Urinary bladder (tissue), 4 donors: Measurements from ENCODE around the gene IDH3B. TPM values are rescaled to one million over a fixed set of nuclear protein-coding genes. Genes with fewer than 3 reads are reported as not detected.

Source experiments
- DNase-seq: peaks from one replicate; pipeline ENCODE4 v3.0.0-alpha.2; 2015; ENCODE audit errors: extremely low spot score
- H3K27ac ChIP-seq: one replicate; pipeline ENCODE4 v1.5.1; 2013; ENCODE audit warnings: low read depth, mild to moderate bottlenecking, moderate library complexity
- H3K36me3 ChIP-seq: one replicate; pipeline ENCODE4 v1.6.1; 2013; ENCODE audit warnings: mild to moderate bottlenecking, moderate library complexity; ENCODE audit not compliant: insufficient read depth
- H3K4me1 ChIP-seq: one replicate; pipeline ENCODE4 v1.6.1; 2013; ENCODE audit warnings: mild to moderate bottlenecking, moderate library complexity; ENCODE audit not compliant: insufficient read depth
- H3K4me3 ChIP-seq: one replicate; pipeline ENCODE4 v1.5.1; 2013; ENCODE audit warnings: low read depth, low read length
- WGBS: extraction: QIAGEN DNeasy Blood & Tissue Kit; methylation state at CpG from one replicate; pipeline ENCODE4 v1.1.7; 2013; 5-methylcytosine and 5-hydroxymethylcytosine counted together
- polyA plus RNA-seq: library from polyadenylated mRNA; stranded (reverse); fragments of 200-250 nt; gene quantifications from one replicate; pipeline ENCODE4 v1.2.3, GENCODE V29; 2013
- total RNA-seq: library from RNA; depleted of rRNA; stranded (reverse); fragments of >200 nt; gene quantifications from one replicate; pipeline ENCODE4 v1.2.3, GENCODE V29; 2014
- donor health status: healthy with polysubstance abuse.
- donor health status: healthy.

IDH3B gene
- total and polyA plus RNA-seq, 2 donors, result 44.5 to 102 TPM

DNA sequence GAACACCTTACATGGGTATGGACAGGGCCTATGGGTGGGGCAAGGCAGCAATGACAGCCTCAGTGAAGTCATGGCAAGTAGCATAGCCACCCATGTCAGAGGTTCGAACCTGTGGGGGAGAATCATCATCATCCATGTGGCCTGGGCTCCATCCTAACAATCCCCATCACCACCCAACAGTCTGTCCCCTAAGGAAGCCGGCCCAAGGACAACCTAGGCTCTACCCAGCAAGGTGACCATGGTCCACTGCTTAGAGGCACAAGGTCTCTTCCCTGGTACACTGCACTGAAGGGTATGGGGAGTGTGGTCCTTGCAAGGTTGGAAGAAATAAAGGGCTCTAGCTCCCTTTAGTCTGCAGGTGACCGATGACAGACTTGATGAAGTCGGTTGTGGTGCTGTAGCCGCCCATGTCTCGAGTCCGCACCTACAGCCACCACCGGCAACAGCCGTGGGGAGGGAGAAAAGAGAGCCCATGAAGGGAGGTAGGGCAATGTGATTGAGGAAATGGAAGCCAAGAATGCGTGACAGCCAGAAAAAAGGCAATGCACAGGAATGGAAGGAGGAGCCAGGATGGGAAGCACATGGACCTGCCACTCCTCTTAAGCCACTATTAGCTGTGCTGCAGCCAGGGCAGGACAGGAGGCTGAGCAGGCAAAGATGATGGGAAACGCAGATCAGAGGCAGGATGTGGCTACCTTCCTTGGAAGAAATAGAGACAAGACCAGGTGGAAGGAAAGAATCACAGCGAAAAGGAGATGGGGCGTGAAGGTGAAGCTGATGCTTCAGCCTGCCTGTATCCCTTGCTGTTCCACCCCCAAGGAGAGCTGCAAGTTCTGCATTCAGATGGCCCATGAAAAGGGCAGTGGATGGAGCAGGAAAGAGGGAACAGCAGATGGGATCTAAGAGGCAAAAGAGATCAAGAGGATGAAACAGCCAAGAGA is 5.3 kb downstream of the IDH3B start:
- H3K27ac ChIP-seq, result no peak overlapping the region
- no peaks in the 10 kb centered on the region for H3K4me1 ChIP-seq
- no peak for DNase-seq
- 74% methylated on average over 13 of the region's 13 CpGs for WGBS
- H3K4me3 ChIP-seq, result no peak overlapping the region
- peaks cover 10% of the 10 kb centered on the region for H3K36me3 ChIP-seq

DNA sequence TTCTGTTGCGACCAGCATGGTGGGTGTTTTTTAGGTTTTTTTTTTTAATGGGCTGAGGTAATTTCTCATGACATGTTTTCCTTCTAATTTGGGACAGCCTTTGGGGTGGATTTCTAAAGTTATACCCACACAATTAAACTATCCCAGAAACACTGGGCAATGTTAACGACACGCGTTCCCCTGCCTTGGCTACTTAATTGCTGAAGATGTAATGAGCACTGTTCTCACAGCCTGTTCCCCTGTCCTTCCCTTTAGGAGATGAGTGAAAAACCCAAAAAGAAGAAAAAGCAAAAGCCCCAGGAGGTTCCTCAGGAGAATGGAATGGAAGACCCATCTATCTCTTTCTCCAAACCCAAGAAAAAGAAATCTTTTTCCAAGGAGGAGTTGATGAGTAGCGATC is 6.3 kb downstream of the IDH3B start:
- no peak overlapping the region for H3K4me3 ChIP-seq
- no peak for DNase-seq
- 90% methylated on average over 5 of the region's 5 CpGs for WGBS
- H3K27ac ChIP-seq, result no peak overlapping the region
- no peaks in the 10 kb centered on the region for H3K4me1 ChIP-seq
- H3K36me3 ChIP-seq, result peaks cover 10% of the 10 kb centered on the region

DNA sequence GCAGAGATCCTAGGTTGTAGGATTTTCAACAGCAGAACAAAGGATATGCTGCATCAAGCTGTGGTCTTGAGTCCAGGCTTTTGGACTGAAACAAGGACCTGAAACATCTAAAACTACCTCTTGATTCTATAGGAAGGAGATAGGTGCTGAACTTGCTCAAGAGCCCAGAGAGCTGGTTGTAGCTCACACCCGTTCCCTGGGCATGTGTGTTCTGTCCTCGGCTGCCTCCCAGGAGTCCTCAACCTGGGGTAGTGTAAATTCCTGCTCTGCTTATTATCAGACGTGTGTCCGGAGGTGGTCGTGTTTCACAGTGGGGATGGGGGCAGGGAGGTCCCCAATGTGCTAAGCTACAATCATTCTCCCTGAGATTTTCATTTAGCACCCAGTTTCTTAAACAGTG is 6.8 kb downstream of the IDH3B start:
- DNase-seq, result no peak
- no peaks in the 10 kb centered on the region for H3K4me1 ChIP-seq
- WGBS, result 67% methylated on average over 5 of the region's 5 CpGs
- no peak overlapping the region for H3K27ac ChIP-seq
- peaks cover 10% of the 10 kb centered on the region for H3K36me3 ChIP-seq
- H3K4me3 ChIP-seq, result no peak overlapping the region

DNA sequence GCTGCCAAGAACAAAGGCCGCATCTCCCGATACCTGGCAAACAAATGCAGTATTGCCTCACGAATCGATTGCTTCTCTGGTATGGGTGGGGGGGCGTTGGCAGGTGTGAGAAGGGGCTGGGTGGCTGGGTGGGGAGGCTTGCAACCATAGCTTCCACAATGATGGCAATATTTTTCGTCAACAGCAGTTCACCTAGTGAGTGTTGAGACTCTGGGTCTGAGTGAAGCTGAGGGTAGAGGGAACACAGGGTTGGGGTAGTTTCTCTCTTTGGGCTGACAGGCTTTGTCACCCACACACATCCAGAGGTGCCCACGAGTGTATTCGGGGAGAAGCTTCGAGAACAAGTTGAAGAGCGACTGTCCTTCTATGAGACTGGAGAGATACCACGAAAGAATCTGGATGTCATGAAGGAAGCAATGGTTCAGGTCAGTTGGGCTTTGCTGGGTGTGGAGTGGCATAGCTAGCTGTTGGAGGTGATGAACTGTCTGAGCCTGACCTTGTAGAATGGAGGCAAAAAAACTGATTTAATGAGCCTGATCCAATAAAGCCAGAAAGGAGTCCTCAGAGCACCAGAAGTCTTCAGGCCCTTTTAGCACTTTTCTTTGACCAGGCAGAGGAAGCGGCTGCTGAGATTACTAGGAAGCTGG is 7.4 kb downstream of the IDH3B start:
- Histone ChIP-seq H3K4me3 (no peak overlapping the region), H3K4me1 (no peaks in the 10 kb centered on the region), H3K36me3 (peaks cover 10% of the 10 kb centered on the region), H3K27ac (no peak overlapping the region)
- DNase-seq, result no peak
- 92% methylated on average over 12 of the region's 12 CpGs for WGBS

DNA sequence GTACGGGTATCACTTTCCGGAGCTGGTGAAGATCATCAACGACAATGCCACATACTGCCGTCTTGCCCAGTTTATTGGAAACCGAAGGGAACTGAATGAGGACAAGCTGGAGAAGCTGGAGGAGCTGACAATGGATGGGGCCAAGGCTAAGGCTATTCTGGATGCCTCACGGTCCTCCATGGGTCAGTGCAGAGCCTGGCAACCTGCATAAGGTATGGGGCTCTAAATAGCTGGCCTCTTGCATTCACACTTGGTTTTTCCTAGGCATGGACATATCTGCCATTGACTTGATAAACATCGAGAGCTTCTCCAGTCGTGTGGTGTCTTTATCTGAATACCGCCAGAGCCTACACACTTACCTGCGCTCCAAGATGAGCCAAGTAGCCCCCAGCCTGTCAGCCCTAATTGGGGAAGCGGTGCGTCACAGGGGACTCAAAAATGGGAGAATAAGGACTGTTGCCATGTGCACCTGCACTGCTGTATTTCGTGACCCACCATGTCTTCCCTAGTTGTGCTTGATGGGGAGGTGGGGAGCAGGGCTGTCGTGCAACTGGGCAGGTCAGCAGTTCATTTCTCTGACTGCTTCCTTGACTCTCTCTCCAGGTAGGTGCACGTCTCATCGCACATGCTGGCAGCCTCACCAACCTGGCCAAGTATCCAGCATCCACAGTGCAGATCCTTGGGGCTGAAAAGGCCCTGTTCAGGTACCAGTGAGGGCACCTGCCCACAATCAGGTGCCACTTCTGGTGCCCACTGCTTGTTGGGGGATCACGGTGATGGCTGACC is 8.5 kb downstream of the IDH3B start:
- H3K36me3 ChIP-seq, result peaks cover 10% of the 10 kb centered on the region
- H3K4me1 ChIP-seq, result no peaks in the 10 kb centered on the region

DNA sequence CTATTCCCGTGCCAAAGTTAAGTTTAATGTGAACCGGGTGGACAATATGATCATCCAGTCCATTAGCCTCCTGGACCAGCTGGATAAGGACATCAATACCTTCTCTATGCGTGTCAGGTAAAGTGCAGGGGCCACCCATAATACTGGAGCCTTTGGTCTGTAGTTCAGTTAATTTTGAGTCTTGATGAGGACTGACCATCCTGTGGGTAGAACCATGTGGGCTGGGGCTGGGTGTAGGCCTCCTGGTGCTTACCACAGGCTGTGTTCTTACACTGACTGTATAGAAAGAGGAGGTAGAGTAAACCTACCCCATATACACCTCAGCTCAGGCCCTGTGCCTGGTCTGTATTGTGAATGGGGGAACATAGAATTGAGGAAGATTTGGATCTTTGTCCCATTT is 9.2 kb downstream of the IDH3B start:
- H3K4me1 ChIP-seq, result no peaks in the 10 kb centered on the region
- peaks cover 10% of the 10 kb centered on the region for H3K36me3 ChIP-seq
- H3K27ac ChIP-seq, result no peak overlapping the region
- WGBS, result 87% methylated on average over 3 of the region's 3 CpGs
- no peak for DNase-seq
- H3K4me3 ChIP-seq, result no peak overlapping the region

More for the DNA sequence above, 8.5 kb downstream of the IDH3B start:
- Histone ChIP-seq H3K27ac (no peak overlapping the region), H3K4me3 (no peak overlapping the region)
- 91% methylated on average over 17 of the region's 17 CpGs for WGBS
- no peak for DNase-seq

DNA sequence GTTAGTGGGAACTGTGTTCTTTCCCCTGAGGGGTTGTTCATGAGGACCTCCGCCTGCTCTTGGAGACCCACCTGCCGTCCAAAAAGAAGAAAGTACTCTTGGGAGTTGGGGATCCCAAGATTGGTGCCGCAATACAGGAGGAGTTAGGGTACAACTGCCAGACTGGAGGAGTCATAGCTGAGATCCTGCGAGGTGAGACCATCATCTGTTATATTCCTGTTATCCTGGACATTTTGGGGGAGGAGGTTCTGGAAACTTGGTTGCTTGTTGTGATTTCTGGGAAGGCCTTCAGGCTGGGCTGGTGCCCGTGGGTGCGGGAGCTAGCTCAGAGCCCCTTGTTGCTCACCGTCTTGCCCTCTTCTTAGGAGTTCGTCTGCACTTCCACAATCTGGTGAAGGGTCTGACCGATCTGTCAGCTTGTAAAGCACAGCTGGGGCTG is 9.6 kb downstream of the IDH3B start:
- no peak overlapping the region for H3K4me3 ChIP-seq
- peaks cover 10% of the 10 kb centered on the region for H3K36me3 ChIP-seq
- no peak overlapping the region for H3K27ac ChIP-seq
- no peak for DNase-seq
- no peaks in the 10 kb centered on the region for H3K4me1 ChIP-seq
- 85% methylated on average over 9 of the region's 9 CpGs for WGBS

DNA sequence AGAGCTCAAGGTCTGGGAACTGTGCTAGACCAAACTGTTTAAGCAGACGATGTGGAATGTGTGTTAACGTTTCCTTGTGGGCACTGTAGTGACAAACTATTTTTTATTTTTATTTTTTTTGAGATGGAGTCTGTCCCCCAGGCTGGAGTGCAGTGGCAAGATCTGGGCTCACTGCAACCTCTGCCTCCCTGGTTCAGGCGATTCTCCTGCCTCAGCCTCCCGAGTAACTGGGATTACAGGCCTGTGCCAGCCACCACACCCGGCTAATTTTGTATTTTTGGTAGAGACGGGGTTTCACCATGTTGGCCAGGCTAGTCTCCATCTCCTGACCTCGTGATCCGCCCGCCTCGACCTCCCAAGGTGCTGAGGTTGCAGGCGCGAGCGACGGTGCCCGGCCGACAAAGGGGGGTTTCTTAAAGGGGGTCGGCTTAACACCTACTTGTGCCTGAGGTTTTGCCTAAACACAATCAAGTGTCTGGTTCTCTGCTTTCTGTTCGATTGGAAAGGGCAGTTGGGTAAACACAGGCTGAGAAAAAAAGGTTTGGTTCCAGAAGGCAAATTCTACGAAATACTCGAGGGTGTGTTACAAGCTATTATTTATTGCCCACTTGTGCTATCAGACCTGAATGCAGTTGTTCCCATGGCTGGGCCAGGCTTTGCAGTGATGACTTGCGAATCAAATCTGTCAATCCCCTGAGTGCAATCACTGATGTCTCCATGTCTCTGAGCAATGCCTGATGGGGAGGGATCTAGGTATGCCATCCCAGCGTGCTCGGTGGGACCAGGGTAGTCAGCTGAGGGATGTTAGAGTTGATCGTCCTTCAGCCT is 10.2 kb downstream of the IDH3B start:
- WGBS, result 33% methylated on average over 24 of the region's 24 CpGs
- H3K27ac ChIP-seq, result no peak overlapping the region
- H3K36me3 ChIP-seq, result peaks cover 10% of the 10 kb centered on the region

DNA sequence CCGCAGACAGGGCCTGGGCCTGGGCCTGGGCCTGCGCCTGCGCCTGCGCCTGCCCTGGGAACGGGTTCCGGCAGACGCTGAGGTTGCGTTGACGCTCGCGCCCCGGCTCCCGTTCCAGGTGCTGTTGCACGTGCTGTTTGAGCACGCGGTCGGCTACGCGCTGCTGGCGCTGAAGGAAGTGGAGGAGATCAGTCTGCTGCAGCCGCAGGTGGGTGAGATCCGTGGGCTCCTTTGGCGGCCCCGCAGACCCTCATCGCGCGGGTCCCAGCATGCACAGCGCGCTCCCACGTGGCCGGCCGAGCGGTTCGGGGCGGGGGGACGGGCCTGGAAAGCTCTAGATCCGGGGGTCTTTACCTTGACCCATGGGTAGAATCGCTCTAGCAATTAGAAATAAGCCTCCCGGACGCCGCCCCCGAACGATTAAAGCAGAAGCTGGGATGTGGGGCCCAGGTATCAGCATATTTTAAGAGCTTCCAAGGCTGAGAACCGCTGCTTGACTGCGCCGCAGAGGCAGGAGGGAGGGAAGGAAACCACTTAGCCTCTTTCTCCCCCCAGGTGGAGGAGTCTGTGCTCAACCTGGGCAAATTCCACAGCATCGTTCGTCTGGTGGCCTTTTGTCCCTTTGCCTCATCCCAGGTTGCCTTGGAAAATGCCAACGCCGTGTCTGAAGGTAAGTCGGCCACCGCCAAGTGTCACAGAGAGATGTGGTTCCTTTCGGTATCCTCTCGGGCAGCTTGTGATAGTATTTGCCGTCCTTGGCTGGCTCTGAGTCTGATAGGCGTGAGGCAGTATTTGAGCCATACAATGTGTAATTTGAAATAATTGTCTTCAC is 11.1 kb downstream of the IDH3B start:
- under 1% methylated on average over 56 of the region's 56 CpGs for WGBS
- Histone ChIP-seq H3K36me3 (peaks cover 10% of the 10 kb centered on the region), H3K4me3 (peak overlapping the region; percentile 75), H3K27ac (no peak overlapping the region), H3K4me1 (no peaks in the 10 kb centered on the region)
- no peak for DNase-seq

More for the DNA sequence above, 10.2 kb downstream of the IDH3B start:
- Histone ChIP-seq H3K4me3 (peak overlapping the region; percentile 75), H3K4me1 (no peaks in the 10 kb centered on the region)
- DNase-seq, result no peak

DNA sequence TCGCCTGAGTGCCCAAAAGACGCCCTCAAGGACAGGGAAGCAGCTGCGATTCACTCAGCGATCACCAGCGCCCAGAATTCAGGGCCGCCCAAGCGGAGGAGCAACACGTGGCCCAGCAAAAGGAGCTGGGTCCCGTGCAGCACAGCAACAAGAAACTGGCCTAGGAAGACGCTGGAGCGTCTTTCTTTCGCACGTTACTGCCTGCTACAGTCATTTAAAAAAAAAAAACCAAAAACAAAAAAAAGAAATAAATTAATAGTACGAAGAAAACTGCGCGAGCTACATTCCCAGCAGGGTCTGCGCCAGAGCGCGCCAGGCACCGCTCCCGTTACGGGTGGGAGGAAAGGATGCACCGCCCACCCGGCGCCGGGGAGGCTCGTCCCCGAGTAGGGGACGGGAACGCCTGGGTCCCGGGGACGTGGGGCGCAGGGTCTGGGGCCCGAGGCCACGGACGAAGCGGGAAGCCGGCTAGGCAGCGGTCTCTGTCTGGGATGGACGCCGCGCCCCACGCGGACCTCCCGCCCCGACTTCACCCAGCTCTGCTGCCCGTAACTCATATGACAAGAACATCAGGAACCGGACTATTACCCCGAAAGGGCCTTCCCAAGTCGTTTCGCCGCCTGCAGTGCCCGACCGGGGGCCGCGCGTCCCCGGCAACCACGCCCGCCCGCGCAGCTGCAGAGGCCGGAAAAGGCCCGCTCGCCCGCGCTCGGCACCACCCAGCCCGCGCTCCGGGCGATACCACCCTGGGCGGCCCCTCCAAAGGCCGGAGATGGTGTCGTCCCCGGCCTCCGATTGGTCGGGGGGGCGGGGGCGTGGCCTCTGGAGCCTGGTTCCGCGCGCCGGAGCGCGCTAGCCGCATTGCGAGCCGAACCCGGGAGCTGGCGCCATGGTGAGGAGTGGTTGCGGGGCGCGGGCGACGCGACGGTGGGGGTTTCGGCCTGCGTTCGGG is 12.0 kb downstream of the IDH3B start, which contains the start of gene NOP56:
Gene NOP56 (plus strand): TSS at position 861 of the 952 bp plus-strand sequence. CDS start 29 bp downstream, at position 890.
- Histone ChIP-seq H3K27ac (peak within 1 kb of the TSS; percentile 79), H3K4me1 (no peaks in the 10 kb centered on the region), H3K36me3 (peaks cover 8% of the 10 kb centered on the region), H3K4me3 (peak within 1 kb of the TSS; percentile 75)
- peak; percentile 70 for DNase-seq
- under 1% methylated on average over 101 of the region's 101 CpGs for WGBS

DNA sequence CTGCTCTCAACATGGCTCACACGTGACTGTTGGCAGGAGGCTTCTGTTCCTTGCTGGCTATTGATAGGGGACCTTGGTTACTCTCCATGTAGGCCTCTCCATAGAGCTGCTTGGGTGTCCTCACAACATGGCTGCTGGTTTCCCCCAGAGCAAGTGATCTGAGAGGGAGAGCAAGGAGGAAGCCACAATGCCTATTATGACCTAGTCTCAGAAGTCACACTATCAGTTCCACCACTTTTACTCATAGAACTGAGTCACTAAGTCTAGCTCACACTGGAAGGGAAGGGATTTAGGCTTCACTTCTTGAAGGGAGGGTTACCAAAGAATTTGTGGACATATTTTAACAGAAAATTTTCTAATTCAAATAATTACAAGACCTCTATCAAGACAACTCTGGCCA is 20.3 kb downstream of the IDH3B start:
- no peak overlapping the region for H3K4me3 ChIP-seq

More for the DNA sequence above, 20.3 kb downstream of the IDH3B start:
- H3K4me1 ChIP-seq, result no peaks in the 10 kb centered on the region
- 90% methylated on average over 1 of the region's 1 CpG for WGBS
- no peak overlapping the region for H3K27ac ChIP-seq
- no peak for DNase-seq
- H3K36me3 ChIP-seq, result no peaks in the 10 kb centered on the region
